HepG2 (cell line): ENCODE measurements around the gene PIKFYVE. TPM values are rescaled to one million over a fixed set of nuclear protein-coding genes. Genes with fewer than 3 reads are reported as not detected.

Experiments
- ATAC-seq: fragments of 200-7000 bp; cut with Tn5 transposase; 3 replicates; pipeline ENCODE4 v1.9.1; 2020; ENCODE audit warnings: mild to moderate bottlenecking, moderate library complexity
- BruUV-seq: library from RNA; stranded (reverse); fragments of 400-500 nt; replicated peaks from 2 replicates; lab custom pipeline; 2021; lab: Mats Ljungman, UMichigan
- CTCF ChIA-PET: fragments of 300-600 bp; formaldehyde crosslinking; extraction: SDS; loops from one replicate; lab custom pipeline; 2021; ENCODE audit warnings: low total read pairs, inconsistent platforms, low intra/inter-chr PET ratio; lab: Yijun Ruan, JAX
- POLR2A ChIA-PET: fragments of 350-600 bp; sonication (Branson Sonifier 250); formaldehyde crosslinking; loops from one replicate; lab custom pipeline; 2020; ENCODE audit warnings: antibody characterized with exemption, inconsistent platforms; lab: Yijun Ruan, JAX
- DNase-seq: peaks from one replicate; pipeline ENCODE4 v3.0.0-alpha.2; 2015; ENCODE audit warnings: low spot score
- FAIRE-seq: peaks from 3 replicates; lab custom pipeline; 2011; peaks lifted over from hg19 to GRCh38; lab: Jason Lieb, UNC
- H2AFZ ChIP-seq: one replicate; pipeline ENCODE4 v1.6.1; 2011; ENCODE audit warnings: low read length, inconsistent platforms
- H3K27ac ChIP-seq: fragments of 300-600 bp; 3 replicates; pipeline ENCODE4 v1.8.0; 2011; ENCODE audit warnings: mixed run types, mild to moderate bottlenecking, mixed read lengths, low read length, inconsistent platforms; ENCODE audit not compliant: insufficient read depth; ENCODE audit errors: extremely low read length
- H3K27me3 ChIP-seq, 2 experiments: fragments of 200-600 bp in 1 of 2; 2 replicates in 1 of 2; 3 replicates in 1 of 2; pipeline versions ENCODE4 v1.6.0 to v1.8.0; 2011; ENCODE audit warnings: low read length in 2 of 2, mild to moderate bottlenecking in 2 of 2, moderate library complexity in 2 of 2, inconsistent platforms in 1 of 2; ENCODE audit not compliant: insufficient read depth in 2 of 2, control insufficient read depth in 1 of 2
- H3K36me3 ChIP-seq, 2 experiments: fragments of 200-600 bp in 1 of 2; replicated peaks in 1 of 2; 2 replicates in 1 of 2; 3 replicates in 1 of 2; pipeline versions ENCODE4 v1.5.1 to v1.8.0; 2011; ENCODE audit warnings: low read length in 2 of 2, inconsistent platforms in 1 of 2; ENCODE audit not compliant: insufficient read depth in 2 of 2, control insufficient read depth in 1 of 2
- H3K4me1 ChIP-seq: 2 replicates; pipeline ENCODE4 v1.5.1; 2012; ENCODE audit warnings: low read length, inconsistent platforms; ENCODE audit not compliant: insufficient read depth
- H3K4me2 ChIP-seq: 2 replicates; pipeline ENCODE4 v1.6.0; 2011; ENCODE audit warnings: low read depth, low read length, inconsistent platforms
- H3K4me3 ChIP-seq, 3 experiments: fragments of 200-600 bp in 1 of 3; sonication (generic), shearing (Covaris generic) in 1 of 3; replicated peaks in 1 of 3; 2 replicates each; pipeline ENCODE4 v1.5.1; 2011 to 2016; ENCODE audit warnings: low read length in 3 of 3, inconsistent platforms in 2 of 3, low read depth in 2 of 3, mild to moderate bottlenecking in 2 of 3, control low read depth in 1 of 3, mixed read lengths in 1 of 3; ENCODE audit not compliant: insufficient read depth in 1 of 3
- H3K79me2 ChIP-seq: one replicate; pipeline ENCODE4 v1.6.1; 2011; ENCODE audit warnings: low read length, inconsistent platforms; ENCODE audit not compliant: insufficient read depth
- H3K9ac ChIP-seq: 2 replicates; pipeline ENCODE4 v1.6.0; 2011; ENCODE audit warnings: mild to moderate bottlenecking, low read depth, low read length, inconsistent platforms; ENCODE audit not compliant: insufficient read depth
- H3K9me3 ChIP-seq: 2 replicates; pipeline ENCODE4 v1.5.1; 2012; ENCODE audit warnings: mild to moderate bottlenecking, low read length
- H4K20me1 ChIP-seq: 2 replicates; pipeline ENCODE4 v1.6.0; 2011; ENCODE audit warnings: inconsistent platforms, mild to moderate bottlenecking, low read length, moderate library complexity; ENCODE audit not compliant: insufficient read depth
- ARHGAP35 ChIP-seq: sonication (generic); formaldehyde crosslinking; IDR thresholded peaks from 2 replicates; pipeline ENCODE4 v1.9.0; 2022; ENCODE audit warnings: mild to moderate bottlenecking, inconsistent platforms, moderate library complexity, missing genetic modification reagents, borderline replicate concordance
- GABPB1 ChIP-seq: IDR thresholded peaks from 2 replicates; pipeline ENCODE4 v1.6.1; 2016; ENCODE audit warnings: mild to moderate bottlenecking, missing genetic modification reagents, moderate library complexity, missing compliant biosample characterization
- SMC3 ChIP-seq: IDR thresholded peaks from 2 replicates; pipeline ENCODE4 v1.6.1; 2011; ENCODE audit warnings: low read length, improper control_type of control experiment
- SOX13 ChIP-seq, 3 experiments: fragments of 450-650 bp in 1 of 3; sonication (generic) in 1 of 3; formaldehyde crosslinking in 1 of 3; IDR thresholded peaks in 2 of 3; conservative IDR thresholded peaks in 1 of 3; 2 replicates each; pipeline versions ENCODE4 v1.5.0 to v1.6.1; 2016 to 2020; ENCODE audit warnings: antibody characterized with exemption in 1 of 3, mild to moderate bottlenecking in 1 of 3, missing compliant biosample characterization in 1 of 3, missing genetic modification reagents in 1 of 3, moderate library complexity in 1 of 3
- TMF1 ChIP-seq: sonication (generic); formaldehyde crosslinking; IDR thresholded peaks from 2 replicates; pipeline ENCODE4 v1.8.1; 2022; ENCODE audit warnings: low read depth, missing genetic modification reagents
- ZC3H13 ChIP-seq: sonication (generic); formaldehyde crosslinking; IDR thresholded peaks from 2 replicates; pipeline ENCODE4 v1.8.1; 2023; ENCODE audit warnings: mild to moderate bottlenecking, missing genetic modification reagents, moderate library complexity
- ZNF180 ChIP-seq: sonication (generic); formaldehyde crosslinking; IDR thresholded peaks from 2 replicates; pipeline ENCODE4 v1.4.0; 2020; ENCODE audit warnings: low read depth, missing genetic modification reagents, borderline replicate concordance
- ZNF343 ChIP-seq: sonication (generic); formaldehyde crosslinking; IDR thresholded peaks from 2 replicates; pipeline ENCODE4 v1.4.0; 2020; ENCODE audit warnings: mild to moderate bottlenecking, missing genetic modification reagents
- ZNF451 ChIP-seq: sonication (generic); formaldehyde crosslinking; IDR thresholded peaks from 2 replicates; pipeline ENCODE4 v1.5.0; 2020; ENCODE audit warnings: mild to moderate bottlenecking, missing genetic modification reagents
- ZNF644 ChIP-seq: IDR thresholded peaks from 2 replicates; pipeline ENCODE4 v1.6.1; 2016; ENCODE audit warnings: low read depth
- WGBS: methylation state at CpG from one replicate; pipeline ENCODE4 v1.1.6; 2017; ENCODE audit warnings: low lambda C conversion rate; 5-methylcytosine and 5-hydroxymethylcytosine counted together
- in situ Hi-C: cut with HindIII; loops from 2 replicates; pipeline ENCODE4 v1.10.0; 2017; ENCODE audit warnings: low pct_unique_long_range_greater_than_20kb; ENCODE audit not compliant: extremely low pct_ligation_motif_present
- intact Hi-C: fragments of 100-400 bp; cut with micrococcal nuclease; formaldehyde crosslinking; loops from one replicate; pipeline ENCODE4 v1.10.0; 2022; ENCODE audit not compliant: unreplicated experiment
- polyA plus RNA-seq, 8 experiments: library from polyadenylated mRNA; depleted of rRNA in 3 of 8; stranded (reverse) in 7 of 8; unstranded in 1 of 8; fragments of >200 nt; fragmentation: Illumina TruSeq in 4 of 8; extraction: Trizol in 4 of 8; gene quantifications; 2 replicates each; pipeline versions ENCODE4 v1.2.1 to v1.2.3, GENCODE V29; 2011 to 2016; ENCODE audit warnings: low read depth in 4 of 8, missing spikeins in 1 of 8, mixed read lengths in 1 of 8; ENCODE audit not compliant: insufficient read depth in 1 of 8
- total RNA-seq, 5 experiments: library from RNA; depleted of rRNA; stranded (reverse); fragments of >200 nt; fragmentation: Illumina TruSeq; extraction: Trizol; gene quantifications; 2 replicates each; pipeline ENCODE4 v1.2.3, GENCODE V29; 2016; ENCODE audit warnings: low read depth in 1 of 5
- TF ChIP-seq, protein P1 (sequence below): sonication (generic); formaldehyde crosslinking; IDR thresholded peaks from 2 replicates; pipeline ENCODE4 v1.4.0; 2020; ENCODE audit warnings: missing genetic modification reagents
- TF ChIP-seq, protein P2 (sequence below): sonication (generic); formaldehyde crosslinking; conservative IDR thresholded peaks from 2 replicates; pipeline ENCODE4 v1.4.0; 2020; ENCODE audit warnings: missing genetic modification reagents

PIKFYVE gene
- total and polyA plus RNA-seq, 2 of the 13 experiments (the other 11 are each of a cell fraction or from before 2014, with no cell fraction given) = 20.2 to 21.7 TPM

DNA sequence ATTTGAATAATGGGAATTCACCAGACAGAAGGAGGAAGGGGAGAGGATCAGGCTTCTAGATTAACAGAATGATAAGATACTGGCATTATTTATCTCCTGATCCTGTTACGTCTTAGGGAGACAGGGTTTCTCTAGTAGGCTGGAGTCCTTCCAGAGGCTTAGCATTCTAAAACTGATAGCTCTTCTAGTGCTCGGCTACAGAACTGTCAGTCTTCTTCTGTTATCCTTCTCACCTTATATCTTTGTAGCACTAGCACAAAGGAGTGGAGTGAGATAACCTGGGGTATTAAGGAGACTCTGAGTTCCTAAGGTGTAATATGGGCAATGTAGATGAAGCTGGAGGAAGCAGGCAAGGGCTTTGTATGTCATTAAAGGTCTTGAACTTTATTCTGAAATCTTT lies 52.1 kb downstream of the PIKFYVE start (continued):
- TF ChIP-seq ZC3H13 (CRISPR knock-in tag) (no peak), ZNF180 (CRISPR knock-in tag) (no peak), SMC3 (no peak), ZNF343 (no peak)
- TF ChIP-seq, protein P1, sequence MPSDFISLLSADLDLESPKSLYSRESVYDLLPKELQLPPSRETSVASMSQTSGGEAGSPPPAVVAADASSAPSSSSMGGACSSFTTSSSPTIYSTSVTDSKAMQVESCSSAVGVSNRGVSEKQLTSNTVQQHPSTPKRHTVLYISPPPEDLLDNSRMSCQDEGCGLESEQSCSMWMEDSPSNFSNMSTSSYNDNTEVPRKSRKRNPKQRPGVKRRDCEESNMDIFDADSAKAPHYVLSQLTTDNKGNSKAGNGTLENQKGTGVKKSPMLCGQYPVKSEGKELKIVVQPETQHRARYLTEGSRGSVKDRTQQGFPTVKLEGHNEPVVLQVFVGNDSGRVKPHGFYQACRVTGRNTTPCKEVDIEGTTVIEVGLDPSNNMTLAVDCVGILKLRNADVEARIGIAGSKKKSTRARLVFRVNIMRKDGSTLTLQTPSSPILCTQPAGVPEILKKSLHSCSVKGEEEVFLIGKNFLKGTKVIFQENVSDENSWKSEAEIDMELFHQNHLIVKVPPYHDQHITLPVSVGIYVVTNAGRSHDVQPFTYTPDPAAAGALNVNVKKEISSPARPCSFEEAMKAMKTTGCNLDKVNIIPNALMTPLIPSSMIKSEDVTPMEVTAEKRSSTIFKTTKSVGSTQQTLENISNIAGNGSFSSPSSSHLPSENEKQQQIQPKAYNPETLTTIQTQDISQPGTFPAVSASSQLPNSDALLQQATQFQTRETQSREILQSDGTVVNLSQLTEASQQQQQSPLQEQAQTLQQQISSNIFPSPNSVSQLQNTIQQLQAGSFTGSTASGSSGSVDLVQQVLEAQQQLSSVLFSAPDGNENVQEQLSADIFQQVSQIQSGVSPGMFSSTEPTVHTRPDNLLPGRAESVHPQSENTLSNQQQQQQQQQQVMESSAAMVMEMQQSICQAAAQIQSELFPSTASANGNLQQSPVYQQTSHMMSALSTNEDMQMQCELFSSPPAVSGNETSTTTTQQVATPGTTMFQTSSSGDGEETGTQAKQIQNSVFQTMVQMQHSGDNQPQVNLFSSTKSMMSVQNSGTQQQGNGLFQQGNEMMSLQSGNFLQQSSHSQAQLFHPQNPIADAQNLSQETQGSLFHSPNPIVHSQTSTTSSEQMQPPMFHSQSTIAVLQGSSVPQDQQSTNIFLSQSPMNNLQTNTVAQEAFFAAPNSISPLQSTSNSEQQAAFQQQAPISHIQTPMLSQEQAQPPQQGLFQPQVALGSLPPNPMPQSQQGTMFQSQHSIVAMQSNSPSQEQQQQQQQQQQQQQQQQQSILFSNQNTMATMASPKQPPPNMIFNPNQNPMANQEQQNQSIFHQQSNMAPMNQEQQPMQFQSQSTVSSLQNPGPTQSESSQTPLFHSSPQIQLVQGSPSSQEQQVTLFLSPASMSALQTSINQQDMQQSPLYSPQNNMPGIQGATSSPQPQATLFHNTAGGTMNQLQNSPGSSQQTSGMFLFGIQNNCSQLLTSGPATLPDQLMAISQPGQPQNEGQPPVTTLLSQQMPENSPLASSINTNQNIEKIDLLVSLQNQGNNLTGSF (CRISPR knock-in tag) = no peak
- TF ChIP-seq, all 625 proteins: peak for 0

DNA sequence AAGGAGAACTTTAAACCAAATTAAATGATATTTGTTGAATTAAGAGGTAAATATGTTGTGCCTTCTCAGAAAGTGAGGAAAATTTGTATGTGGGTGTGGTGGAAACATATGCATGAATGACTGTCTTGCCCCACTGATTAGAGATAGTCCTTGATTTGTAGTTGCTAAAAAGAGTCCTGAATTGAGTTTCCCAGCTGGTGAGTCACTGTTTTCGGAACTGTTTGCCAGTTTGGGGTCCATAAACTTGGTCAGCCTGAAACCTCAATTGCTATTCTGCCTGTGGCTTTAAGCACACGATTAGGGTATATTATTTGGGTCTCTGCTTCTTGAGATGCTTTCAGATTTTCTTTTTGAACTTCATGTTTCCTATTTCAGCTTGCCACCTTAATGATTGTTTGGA lies 53.3 kb downstream of the PIKFYVE start:
- ChIA-PET CTCF (no interaction called here), POLR2A (no interaction called here)
- no peaks in the 10 kb centered on the region for H3K4me1 ChIP-seq
- H3K27me3 ChIP-seq = no peaks in the 10 kb centered on the region
- 97% methylated on average over 2 of the region's 2 CpGs for WGBS
- H3K36me3 ChIP-seq = peaks cover 21 to 46% of the 10 kb centered on the region in 2 experiments
- ATAC-seq (no peak), DNase-seq (no peak), FAIRE-seq (no peak)
- H3K79me2 ChIP-seq = no peaks in the 10 kb centered on the region
- no peak overlapping the region for H3K4me3 ChIP-seq
- H3K4me2 ChIP-seq = no peak overlapping the region
- no TSS peak for BruUV-seq
- in situ Hi-C loops = no loop called here
- no peak overlapping the region for H3K9ac ChIP-seq
- TF ChIP-seq TMF1 (CRISPR knock-in tag) = no peak
- no peak for TF ChIP-seq GABPB1
- TF ChIP-seq ZNF451 (CRISPR knock-in tag) = no peak
- TF ChIP-seq, protein P2, sequence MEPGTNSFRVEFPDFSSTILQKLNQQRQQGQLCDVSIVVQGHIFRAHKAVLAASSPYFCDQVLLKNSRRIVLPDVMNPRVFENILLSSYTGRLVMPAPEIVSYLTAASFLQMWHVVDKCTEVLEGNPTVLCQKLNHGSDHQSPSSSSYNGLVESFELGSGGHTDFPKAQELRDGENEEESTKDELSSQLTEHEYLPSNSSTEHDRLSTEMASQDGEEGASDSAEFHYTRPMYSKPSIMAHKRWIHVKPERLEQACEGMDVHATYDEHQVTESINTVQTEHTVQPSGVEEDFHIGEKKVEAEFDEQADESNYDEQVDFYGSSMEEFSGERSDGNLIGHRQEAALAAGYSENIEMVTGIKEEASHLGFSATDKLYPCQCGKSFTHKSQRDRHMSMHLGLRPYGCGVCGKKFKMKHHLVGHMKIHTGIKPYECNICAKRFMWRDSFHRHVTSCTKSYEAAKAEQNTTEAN (CRISPR knock-in tag) = no peak
- no peak for TF ChIP-seq ZNF644
- TF ChIP-seq SOX13 (IDR thresholded peaks at IDR 0.05) = no peak
- no peak for TF ChIP-seq SOX13 (CRISPR knock-in tag; conservative IDR thresholded peaks at IDR 0.05 in 1 of 2, IDR thresholded peaks at IDR 0.05 in 1 of 2)
- TF ChIP-seq ARHGAP35 = no peak
- no peaks in the 10 kb centered on the region for H4K20me1 ChIP-seq
- no peak overlapping the region for H2AFZ ChIP-seq
- no peaks in the 10 kb centered on the region for H3K9me3 ChIP-seq
- intact Hi-C loops = no loop called here
- H3K27ac ChIP-seq = no peak overlapping the region
